HT-29 (cell line): ENCODE results near the gene FOXP4. TPM values are rescaled to one million over a fixed set of nuclear protein-coding genes. Genes with fewer than 3 reads are reported as not detected.

Experiments
- DNase-seq: peaks from one replicate; pipeline ENCODE4 v3.0.0-alpha.2; 2015; ENCODE audit warnings: low spot score
- total RNA-seq: library from RNA; depleted of rRNA; stranded (reverse); fragments of >200 nt; shearing (Covaris generic); gene quantifications from 2 replicates; pipeline ENCODE4 v1.2.3, GENCODE V29; 2014

Gene FOXP4
- total RNA-seq, 1 experiment from 2014 or later = 18.4 TPM

DNA sequence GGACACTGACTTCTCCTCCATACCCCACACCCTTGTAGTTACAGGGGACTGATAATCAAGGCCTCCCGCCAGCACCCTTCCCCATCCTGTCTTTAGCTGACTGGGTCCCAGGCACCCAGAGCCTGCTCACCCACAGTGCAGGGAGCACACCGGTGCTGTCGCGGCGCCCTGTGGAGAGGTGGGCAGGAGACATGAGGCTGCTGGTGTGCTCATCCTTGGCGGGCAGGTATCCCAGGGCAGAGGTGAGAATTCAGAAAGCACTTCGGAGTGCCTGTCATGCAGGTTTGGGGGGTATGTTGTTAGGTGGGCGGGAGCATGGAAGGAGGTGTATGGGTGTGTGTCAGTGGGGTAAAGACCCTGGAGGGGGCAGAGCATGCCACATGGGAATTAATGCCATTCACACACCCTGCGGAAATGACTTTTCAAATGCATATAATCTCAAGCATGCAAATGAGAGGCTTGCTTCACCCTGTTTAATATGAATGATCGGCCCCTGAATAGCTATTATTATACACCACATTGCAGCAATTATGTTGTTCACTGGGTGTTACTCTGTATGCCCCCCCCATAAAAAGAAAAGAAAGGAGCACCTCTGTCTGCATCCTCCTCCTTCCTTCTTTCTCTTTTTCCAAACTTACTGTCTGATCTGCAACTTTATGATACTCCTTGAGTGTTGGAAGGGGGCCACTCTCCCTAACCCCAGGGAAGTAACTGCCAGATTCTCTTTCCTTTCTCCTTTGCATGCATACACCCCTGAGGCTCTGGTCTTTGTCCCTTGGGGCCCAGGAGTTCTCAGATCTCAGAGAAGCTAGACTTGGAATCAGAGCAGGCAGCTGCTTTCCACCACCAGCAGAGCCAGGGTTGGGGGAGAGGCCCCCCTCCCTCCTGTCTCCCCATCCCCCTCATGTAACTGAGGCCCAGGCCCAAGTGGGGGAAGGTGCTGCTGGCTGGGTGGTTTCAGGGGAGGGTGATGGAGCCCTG is 16.0 kb downstream of the FOXP4 start:
- DNase-seq = no peak

DNA sequence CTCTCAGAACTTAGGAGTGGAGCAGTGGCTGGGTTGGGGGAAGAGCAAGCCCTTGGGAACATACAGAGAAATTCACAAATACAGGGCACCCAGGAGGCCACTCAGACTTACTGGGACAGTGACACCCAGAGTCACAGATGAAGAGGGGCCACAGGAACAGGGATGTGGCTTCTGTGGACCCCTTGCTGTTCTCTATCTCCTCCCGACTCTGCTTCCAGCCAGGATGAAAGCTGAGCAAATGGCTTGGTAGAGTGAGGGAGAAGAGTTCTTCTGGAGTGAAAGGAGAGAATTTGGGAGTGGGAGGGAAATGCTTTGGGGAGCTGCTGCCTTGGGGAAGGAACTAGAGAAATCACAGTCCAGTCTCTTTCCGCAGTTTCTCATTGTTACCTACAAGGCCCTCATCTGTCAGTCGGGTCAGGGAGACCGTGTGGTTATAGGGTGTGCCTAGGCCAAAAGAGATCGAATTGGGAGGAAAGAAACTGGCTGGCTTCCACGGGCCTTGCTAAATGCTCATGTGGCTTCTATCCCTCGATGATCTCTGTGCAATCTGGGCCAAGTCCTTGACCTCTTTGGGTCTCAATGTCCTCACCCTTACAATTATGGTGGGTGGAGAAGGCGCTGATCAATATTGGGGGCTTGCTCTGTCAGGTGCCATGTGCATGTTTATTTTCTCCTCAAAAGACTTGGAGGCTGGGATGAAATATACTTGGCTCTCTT is 17.0 kb downstream of the FOXP4 start:
- no peak for DNase-seq

DNA sequence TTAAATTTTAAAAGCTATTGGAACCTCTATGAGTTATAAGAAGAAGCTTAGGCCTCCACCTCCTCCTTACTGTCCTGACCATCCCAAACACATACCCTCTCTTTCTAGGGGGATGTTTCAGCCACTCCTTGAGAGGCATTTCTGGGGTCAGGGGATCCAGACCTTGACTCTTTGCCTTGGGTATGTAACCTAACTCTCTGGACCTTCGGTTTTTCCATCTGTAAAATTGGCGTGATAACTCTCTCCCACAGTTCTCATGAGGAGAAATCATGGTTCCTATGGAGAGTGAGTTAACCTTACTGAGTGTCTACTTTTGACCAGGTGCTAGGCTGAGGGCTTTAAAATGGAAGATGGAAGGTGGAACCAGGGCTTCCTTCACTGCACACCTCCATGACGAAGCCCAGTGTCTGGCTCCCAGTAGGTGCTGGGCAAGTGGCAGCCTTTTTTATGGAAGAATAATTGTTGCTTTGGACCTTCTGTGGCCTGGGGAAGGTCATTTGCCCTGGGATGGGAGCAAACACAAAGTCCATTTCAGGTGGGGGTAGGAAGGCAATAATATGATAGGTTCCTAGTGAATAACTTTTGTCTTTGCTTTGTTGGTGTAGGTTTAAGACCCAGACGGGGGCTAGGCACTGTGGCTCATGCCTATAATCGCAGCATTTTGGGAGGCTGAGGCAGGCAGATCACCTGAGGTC is 18.4 kb downstream of the FOXP4 start:
- DNase-seq = no peak

DNA sequence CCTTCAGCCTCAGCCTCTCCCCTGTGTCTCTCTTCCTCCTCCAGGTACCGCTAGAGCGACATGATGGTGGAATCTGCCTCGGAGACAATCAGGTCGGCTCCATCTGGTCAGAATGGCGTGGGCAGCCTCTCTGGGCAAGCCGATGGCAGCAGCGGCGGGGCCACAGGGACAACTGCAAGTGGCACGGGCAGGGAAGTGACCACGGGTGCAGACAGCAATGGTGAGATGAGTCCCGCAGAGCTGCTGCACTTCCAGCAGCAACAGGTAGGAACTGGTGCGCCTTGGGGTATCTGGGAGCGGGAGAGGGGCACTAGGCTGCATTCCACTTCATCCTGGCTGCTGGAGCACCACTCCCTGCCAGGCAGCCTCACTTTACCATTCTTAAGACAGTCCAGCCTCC is 19.5 kb downstream of the FOXP4 start:
- DNase-seq = no peak

DNA sequence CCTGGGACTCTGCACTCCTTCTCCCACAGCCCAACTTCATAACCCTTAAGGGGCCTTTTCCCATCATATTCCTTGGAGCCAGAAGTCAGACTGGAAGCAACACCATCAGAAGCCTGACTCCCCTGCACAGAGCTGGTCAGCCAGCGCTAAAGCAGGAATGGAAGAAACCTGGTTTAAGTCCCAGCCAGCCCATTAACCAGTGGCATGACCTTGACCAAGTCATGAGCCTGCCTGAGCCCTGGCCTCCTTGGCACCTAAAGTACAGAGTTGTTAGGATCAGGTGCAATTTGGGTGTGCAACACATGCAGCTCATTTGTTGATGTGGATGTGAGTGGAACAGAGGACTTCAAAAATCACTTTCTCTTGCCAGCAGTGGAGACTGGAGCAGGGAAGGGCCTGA is 20.8 kb downstream of the FOXP4 start:
- no peak for DNase-seq

DNA sequence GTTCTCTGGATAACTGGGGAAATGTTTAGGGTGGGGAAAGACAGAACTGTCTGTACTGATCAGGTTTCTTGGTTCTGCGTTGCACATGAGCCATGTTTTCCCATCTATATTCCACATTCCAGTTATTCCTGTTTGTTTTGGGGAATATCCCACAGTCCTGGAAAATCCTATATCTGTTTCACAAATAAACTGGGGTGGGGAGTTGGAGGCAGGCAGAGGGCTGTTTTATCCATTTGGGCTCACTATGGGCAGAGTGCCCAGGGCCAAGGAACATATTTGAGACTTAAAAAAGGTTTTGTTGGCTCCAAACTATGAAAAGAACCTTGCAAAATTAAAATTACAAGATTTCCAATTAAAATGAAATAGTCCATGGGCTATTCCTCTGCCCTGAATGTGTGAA is 21.5 kb downstream of the FOXP4 start:
- DNase-seq = no peak

DNA sequence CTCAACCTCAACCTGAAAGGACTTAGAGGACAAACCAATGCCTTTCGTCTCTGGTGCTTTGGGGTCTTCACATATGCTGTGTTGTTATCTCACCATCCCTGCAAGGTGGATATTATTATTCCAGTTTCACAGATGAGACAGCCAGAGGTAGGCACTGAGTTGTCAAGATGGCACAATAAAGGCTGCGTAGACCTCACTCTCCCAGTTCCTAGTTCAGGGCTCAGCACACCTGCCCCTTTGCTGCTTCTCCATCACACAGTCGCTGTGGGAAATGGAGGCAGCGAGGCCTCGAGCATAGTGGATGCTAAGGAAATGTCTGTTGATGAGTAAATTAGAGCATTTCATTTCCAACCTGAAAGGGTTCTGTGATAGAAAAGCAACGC is 22.0 kb downstream of the FOXP4 start:
- no peak for DNase-seq

DNA sequence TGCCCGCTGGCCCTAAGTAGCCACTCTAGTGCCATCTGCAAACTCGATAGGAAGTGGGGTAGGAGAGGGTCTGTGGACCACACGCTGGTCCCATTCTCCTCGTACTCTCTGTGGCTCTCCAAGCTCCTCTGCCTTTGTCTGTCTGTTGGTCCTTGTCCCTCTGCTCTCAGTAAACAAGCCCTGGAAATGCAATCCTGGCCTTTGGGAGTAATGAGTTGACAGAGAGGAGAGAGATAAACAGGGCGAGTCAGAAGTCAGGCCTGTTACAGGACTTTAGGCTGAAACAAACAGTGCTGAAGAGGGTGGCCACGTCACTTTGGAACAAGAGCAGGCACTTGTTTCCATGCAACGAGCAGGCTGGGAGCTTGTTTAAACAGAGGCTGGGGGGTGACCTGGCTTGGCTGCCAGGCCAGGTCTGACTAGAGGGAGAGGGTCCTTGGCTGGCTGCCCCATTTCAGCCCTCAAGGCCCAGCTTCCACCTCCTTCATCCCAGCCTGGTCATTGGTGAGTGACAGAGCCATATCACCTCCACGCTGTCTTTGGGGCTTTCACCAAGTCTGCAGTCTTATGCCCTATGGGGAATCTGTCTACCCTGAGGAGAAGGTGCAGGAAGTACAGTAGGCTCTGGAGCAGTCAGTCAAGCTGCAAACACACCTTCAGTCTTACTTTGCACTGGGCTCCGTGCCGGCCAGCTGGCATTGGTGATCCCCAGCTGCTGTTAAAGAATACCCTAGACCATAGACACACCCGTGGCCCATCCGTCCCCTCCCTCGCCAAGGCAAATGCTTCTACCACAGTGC is 22.6 kb downstream of the FOXP4 start:
- DNase-seq = no peak

DNA sequence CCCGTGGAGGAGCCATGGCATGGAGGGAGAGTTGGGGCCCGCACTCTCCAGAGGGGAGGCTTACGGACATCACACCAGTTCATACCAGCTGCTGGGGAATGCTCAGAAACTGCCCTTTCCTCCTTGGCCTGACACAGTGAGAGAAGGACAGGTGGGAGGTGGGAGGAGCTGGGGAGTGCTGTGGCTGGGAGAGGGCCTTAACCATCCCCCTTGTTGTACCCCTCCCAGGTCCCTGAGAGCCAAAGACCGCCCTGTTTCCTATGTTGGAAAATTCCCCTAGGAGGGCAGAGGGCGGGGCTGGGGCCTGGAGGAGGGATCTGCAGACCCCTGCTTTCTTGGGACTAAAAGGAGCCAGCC is 24.1 kb downstream of the FOXP4 start:
- no peak for DNase-seq

DNA sequence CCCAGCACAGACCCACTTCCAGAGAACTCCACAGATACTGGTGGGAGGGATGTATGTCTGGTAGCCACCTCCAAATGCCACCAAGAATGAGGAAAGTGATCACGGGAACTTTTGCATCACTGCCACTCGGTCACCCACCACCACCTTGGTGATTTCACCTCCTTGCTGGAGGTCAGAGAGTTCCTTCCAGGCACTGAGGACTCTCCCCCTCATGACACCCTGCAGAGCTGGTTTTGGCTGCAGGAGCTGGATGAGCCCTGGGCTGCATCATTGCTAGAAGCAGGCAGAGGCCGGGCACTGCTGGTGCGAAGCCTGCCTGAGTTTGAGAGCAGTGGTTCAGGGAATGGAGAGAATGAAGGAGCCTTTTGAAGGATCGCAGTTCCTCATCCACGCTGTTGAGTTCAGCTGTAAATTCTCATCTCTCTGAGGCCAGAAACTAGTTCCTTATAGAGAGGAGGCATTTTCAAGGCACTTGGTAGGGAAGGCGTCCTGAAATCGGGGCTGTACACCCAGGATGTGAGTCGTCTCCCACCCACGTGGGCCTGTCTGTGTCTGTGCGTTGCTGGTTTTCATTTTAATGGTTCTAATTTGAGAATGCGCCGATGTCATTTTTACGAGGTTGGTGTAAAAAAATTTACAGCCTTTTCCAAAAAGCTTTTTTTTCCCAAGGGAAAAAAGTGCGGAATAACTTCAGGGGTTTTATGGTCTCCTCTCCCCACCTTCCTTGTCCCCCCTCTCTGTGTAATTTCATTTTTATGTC is 25.0 kb downstream of the FOXP4 start:
- DNase-seq = no peak

DNA sequence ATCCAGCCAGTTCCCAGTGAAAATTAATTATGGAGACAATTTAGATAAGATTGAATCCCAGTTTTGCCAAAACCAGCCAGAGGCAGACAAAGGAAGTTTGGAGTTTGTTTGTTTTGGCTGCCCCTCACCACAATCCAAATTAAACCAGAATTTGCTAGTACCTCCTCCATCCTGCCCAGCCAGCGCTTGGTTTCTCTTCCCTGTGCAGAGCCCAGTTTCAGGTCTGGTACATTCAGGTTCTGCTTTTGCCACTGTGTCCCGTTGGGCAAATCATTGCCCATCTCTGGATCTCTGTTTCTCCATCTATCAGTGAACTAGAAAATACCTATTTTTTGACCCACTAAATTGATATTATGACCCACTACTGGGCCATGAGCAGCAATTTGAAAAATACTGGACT is 26.4 kb downstream of the FOXP4 start:
- DNase-seq = no peak

DNA sequence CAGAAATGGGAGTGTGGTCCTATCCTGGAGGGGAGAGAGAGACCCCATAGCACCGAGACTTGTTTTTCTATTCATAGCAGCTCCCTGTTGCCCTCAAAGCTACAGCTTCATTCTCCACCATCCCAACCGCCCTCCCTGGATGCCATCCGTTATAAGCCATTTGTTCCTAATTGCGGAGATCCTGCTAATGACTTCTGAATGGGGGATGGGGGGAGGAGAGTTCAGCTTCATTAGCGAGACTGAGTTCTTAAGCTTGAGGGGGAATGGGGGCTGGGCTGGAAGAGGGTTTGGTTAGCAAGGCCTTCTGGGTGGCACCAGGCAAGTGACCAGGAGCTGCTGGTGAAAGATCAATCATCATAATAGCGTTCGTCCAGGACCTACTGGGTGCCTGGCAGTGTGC is 27.1 kb downstream of the FOXP4 start:
- DNase-seq = no peak

DNA sequence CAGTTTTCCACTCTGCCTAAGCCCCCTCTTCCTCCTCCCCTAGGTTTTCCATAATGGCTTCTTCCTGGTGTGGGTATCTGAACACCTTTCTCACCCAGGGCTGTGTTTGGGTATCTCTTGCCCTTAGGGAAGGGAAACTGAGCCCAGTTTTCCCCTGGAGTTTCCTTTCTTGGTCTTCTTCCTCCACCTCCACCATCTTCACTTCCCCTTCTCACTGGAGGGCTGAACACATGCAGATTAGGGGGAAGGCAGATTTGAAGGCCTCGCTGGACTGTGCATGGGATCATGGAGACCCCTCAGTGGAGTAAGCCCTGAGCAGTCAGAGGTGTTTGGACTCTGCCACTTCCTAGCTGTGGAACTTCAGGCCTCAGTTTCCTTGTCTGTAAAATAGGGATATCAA is 27.8 kb downstream of the FOXP4 start:
- no peak for DNase-seq

DNA sequence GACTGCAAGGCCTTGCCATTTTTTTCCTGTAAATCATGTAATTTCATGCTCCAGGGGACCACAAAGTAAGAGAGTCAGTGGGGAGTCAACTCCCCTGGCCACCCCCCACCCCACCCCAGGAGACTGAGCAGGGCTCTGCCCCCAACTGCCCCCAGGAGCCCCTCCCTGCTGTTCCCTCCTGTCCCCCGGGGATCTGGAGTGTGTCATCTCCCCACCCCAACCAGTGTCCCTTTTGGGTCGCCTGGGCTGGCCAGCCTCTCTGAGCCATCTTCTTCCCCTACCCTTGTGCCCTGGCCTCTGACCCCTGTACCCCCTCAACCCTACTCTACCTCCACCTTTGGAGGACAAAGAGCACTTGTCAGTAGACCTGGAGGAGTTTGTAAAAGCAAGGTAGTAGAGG is 29.4 kb downstream of the FOXP4 start:
- DNase-seq = no peak

DNA sequence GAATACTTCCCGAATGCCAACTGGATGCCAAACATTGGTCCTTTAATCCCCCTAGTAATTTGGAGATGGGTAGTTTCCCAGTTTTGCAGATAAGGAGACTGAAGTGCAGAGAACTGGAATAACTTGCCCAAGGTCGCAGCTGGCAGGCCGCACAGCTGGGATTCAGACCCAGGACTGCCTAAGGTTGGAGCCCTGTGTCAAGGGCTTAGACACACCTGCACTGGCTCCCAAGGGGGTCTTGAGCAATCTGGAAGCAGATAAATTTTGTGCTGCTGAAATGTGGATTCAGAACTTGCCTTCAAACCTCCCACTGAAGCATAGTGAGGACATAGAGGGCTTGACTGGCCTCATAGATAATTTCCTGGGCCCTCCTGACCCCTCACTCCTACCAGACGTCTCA is 30.5 kb downstream of the FOXP4 start:
- DNase-seq = no peak

DNA sequence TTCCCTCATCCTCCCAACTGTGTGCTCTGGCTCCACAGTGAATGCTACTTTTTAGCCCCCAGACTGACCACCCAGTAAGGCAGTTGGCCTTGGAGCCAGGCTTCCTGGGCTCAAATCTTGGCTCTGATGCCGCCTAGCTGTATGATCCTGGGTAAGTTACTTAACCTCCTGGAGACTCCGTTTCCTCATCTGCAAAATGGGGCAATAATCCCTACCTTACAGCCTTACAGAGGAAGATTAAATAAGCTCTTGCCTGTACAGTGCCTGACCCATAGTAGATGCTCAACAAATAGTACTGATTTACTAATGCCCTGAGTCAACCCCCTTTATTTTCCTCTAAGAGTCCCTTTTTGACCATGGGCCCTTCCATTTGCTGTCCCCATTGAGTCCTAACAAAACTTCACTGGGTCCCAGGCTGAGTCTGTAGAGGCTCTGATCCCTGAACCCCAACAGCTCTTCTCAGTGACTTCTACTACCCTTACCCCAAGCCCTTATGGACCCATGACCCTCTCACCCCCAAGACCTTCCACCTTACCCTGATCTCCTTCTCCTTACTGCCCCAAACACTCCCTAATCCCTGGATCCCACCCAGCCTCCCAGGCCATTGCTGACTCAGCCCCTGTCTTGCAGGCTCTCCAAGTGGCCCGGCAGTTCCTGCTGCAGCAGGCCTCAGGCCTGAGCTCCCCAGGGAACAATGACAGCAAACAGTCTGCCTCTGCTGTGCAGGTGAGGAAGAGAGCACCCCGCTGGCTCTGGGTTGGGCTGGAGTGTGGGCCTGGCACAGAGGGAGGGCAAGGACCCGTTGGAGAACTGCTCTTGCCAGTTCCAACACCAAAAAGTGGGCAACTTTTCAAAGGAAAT is 31.4 kb downstream of the FOXP4 start:
- no peak for DNase-seq

DNA sequence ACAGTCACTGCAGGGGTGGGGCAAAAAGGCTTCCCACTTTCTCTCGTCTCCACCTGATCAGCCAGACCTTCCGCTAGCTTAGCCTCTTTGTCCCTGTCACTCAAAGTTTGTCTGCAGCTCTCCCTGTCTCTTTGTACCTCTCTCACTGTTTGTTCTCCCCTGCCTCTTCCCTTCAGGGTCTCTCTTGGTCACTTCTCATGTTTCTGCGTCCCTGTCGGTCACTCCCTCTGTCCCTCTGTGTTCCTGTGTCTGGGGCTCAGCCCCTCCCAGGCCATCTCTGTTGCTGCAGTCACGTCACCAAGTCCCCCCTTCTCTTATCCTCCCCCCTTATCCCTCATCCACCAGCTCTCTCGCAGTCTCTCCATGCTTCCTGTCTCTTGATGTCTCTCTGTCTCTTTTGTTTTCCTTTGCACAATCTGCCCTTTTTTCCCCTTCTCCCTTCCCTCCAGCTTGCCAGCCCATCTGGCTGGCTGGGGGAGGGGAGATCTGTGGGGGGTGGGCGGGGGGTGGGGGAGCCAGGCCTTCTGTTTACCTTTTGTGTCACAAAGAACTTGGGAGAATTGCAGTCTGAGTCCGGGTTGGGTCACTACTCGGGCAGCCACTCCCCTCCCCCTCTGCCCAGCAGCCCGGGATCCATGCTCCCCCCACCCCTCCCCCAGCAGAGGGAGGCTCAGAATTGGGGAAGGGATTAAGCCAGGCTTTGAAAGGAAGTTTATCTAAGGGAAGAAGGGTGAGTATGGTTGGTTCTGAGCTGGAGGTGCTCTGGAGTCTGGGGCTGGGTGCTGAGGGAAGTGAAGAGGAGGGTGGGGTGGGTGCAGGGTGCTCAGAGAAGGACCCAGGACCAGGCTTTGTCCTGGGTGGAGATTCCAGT is 32.3 kb downstream of the FOXP4 start:
- DNase-seq = no peak

DNA sequence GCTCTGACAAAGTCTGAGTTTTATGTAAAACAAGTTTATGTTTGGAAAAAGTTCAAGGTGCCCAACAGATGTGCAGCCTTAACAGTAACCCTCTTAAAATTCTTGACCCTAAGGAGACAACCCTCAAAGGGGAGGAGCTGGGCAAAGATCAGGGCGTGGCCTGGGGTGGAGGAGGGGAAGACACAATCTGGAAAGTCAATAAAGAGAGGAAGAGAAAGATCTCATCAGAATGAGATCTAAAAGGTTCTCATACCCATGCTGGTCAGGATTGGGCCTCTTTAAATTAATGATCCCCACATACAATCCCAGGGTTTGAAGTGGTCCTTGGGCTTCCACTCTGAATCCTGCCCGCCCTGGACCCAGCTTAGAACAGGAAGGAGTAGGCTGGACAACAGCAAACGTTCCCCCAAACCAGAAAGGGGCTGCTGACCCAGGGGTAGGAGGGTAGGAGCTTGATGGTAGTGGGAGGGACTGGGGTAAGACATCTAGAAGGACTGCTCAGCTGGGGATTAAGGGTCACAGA is 33.0 kb downstream of the FOXP4 start:
- no peak for DNase-seq

DNA sequence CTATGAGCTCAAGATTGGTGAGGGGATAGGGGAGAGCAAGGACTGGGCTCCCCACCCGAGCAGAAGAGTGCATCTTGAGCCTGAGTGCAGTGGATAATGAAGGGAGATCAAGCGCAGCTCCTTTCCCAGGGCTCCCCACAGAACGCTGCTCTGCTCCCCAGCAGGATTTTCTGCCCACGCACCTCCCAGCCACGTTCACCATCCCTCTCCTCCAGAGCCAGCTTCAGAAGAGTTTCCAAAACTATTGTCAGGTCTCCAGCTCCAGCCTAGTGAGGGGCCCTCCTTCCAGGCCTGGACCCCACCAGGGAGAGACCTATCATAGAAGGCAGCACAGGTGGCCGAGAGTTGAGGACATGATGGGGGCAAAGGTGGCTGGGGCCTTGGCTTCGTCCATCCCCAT is 34.5 kb downstream of the FOXP4 start:
- no peak for DNase-seq
